Esophagus squamous epithelium (tissue), 4 donors: ENCODE results near the gene CALHM3.

Experiments used
- CTCF ChIP-seq, 6 experiments: fragments of 450-650 bp in 4 of 6; fragments of 200-600 bp in 2 of 6; sonication (generic) in 2 of 6; IDR thresholded peaks; one replicate each; pipeline ENCODE4 v1.5.1; 2016 to 2019; ENCODE audit warnings: antibody characterized with exemption in 6 of 6, mild to moderate bottlenecking in 4 of 6, moderate library complexity in 4 of 6
- POLR2A ChIP-seq, 4 donors: fragments of 450-650 bp; IDR thresholded peaks; one replicate each; pipeline ENCODE4 v1.6.1; 2017; ENCODE audit warnings: antibody characterized with exemption in 4 of 4, mild to moderate bottlenecking in 4 of 4, moderate library complexity in 3 of 4

GRCh38 chr10:103427866-103428265 is 51.2 kb downstream of the CALHM3 start:
- TF ChIP-seq POLR2A (IDR thresholded peaks at IDR 0.05): no peak
- TF ChIP-seq CTCF (IDR thresholded peaks at IDR 0.05): no peak
